Skeletal muscle cell (primary cell): Measurements from ENCODE around the gene MYO15A.

ENCODE experiments used
- DNase-seq: peaks from one replicate; pipeline ENCODE4 v3.0.0-alpha.2; 2010; ENCODE audit warnings: low read depth
- H3K4me3 ChIP-seq: 2 replicates; pipeline ENCODE4 v1.5.1; 2011; ENCODE audit warnings: low read depth, mild to moderate bottlenecking, control low read depth, low read length, moderate library complexity

MYO15A gene

GRCh38 chr17:18102640-18103039 is 5.9 kb upstream of the MYO15A start:
- no peak for DNase-seq
- H3K4me3 ChIP-seq = no peak overlapping the region

DNA sequence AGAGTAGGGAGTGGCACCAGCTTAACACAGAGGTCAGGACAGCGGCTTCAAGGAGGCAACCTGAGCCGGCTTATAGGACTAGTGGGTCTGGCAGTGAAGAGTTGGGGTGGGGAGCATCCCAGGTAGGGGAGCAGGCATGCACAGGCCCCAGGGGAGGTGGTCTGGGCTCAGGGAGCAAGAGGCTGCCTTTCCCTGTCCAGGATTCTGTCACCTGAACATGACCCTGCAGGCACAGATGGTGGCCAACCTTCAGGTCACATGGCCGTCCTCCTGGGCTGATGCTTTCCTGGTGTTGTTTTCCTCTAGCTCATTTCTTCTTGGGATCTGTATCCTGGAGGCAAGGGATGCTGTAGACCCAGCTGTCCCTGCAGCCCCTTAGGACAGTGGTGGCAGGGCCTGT is 3.5 kb upstream of the MYO15A start:
- DNase-seq = no peak
- H3K4me3 ChIP-seq = no peak overlapping the region

GRCh38 chr17:18105595-18105994 is 3.0 kb upstream of the MYO15A start:
- H3K4me3 ChIP-seq = no peak overlapping the region
- no peak for DNase-seq

DNA sequence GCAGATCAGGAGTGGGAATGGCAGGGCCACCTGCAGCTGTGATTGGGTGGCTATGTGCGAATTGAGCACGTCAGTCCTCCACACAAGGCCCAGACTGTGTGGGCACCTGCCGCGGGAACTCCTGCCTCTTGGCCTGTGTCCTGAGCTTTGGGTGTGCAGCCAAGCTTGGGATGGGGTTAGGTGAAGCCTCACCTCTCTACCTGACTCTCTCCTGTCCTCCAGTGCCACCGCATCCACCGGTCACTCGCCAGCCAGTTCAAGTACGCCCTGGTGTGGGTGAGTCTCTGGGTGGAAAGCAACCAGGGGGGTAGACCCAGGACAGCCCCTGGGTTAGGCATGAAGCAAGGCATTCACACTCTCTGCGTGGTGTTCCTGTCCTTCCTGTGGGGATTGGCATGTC is 2.3 kb upstream of the MYO15A start:
- no peak for DNase-seq
- H3K4me3 ChIP-seq = no peak overlapping the region

GRCh38 chr17:18107061-18107790 is 1.3 kb upstream of the MYO15A start:
- H3K4me3 ChIP-seq = no peak overlapping the region
- DNase-seq = no peak

DNA sequence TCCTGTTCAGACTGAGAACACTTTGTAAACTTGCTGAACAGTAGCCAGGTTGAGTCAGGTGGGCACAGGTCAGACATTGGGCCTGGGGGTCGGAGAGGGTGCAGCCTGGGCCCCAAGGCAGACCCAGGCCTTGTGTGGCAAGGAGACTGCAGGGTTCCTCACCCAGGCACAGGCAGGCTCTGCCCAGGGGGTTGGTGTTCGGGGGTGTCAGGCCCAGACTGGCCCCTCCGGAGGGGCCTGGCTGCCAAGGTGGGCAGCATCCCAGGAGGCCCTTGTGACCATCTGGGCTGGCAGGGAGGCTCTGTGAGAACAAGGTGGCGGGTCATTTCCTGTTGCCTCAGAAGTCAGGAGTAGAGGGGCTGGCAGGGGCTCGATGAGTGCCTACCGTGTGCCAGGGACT is 585 bp upstream of the MYO15A start:
- no peak overlapping the region for H3K4me3 ChIP-seq
- DNase-seq = no peak

DNA sequence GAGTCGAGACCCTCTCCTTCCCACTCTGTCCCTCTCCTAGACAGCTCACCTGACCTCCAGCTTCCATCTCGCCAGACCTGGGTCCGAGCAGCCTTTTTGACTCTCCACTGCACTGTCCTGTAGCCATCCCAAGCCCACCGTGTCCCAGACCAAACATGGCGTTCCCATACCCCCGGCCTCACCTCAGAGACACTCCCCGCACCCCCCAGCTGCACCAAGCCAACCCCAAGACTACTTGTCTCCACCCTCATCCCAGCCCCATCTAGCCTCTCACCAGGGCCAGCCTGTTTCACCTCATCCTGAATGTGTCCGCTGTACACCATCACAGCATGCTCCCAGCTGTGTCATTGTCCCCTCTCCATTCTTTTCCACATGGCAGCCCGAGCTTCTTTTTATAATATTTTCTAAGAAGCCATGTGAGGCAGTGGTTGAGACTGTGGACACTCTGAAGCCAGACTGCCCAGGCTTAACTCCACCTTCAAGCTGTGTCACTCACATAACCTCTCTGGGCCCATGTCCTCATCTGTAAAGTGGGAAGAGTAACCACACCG is 1.5 kb downstream of the MYO15A start:
- no peak overlapping the region for H3K4me3 ChIP-seq
- DNase-seq = no peak

DNA sequence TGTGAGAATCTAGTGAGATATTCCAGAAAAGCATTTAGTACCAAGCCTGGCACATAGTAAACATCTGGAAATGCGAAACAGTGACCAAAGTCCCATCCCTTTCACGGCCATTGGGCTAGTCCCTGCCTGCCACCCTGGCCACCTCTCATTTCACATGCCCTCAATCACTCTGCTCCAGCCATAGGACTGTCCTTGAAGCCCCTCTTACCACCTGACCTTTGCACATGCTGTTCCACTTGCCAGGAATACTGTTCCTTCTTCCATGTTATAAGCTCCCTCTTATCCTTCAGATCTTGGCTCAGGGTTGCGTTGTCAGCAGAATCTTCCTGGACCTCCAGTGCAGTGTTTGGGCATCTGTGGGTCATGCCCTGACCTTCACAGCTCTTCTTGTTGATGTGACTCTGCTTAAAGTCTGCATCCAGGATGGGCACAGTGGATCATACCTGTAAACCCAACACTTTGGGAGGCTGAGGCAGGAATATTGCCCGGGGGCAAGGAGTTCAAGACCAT is 2.1 kb downstream of the MYO15A start:
- no peak for DNase-seq
- H3K4me3 ChIP-seq = no peak overlapping the region

GRCh38 chr17:18111330-18111971 is 2.9 kb downstream of the MYO15A start:
- DNase-seq = no peak
- no peak overlapping the region for H3K4me3 ChIP-seq

- no peak overlapping the region for H3K4me3 ChIP-seq
- no peak for DNase-seq
Observed at GRCh38 chr17:18115517-18115916, 7.0 kb downstream of the MYO15A start.

DNA sequence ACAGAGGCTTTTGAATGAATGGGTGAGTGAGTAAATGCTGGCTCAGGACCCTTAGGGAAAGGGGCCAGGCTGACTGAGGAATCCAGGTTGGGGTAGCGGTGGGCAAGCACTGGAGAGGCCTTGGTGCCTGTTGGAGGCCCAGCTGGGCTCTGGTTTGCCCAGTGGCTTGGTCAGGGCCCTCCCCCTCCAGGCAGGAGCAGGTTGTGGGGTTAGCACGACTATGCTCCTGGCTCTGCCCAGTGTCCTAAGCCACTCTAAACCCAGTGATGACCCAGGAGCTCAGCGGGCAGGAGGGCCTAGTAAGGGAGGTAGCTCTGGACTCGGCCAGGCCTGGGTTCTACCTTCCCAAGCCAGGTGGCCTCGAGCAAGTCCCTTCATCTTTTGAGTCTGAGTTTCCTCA is 7.5 kb downstream of the MYO15A start:
- no peak overlapping the region for H3K4me3 ChIP-seq
- no peak for DNase-seq

DNA sequence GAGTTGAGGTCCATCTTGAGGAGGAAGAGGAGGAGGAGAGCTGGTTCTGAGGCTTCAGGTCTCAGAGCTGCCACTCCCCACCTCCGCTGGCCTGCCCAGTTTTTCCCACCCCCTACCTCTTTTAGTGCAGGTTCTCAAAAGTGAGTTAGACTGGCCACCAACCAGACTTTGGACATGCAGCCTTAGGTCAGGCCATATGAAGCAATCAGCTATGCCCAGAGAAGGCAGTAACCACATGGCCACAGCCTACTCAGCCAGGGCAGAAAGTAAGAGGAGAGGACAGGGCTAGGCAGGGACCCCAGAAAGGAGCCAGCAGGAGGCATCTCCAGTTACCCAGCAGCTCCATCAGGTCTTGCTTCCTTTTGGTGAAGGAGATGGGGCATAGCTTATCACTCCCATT is 9.0 kb downstream of the MYO15A start:
- DNase-seq = no peak

DNA sequence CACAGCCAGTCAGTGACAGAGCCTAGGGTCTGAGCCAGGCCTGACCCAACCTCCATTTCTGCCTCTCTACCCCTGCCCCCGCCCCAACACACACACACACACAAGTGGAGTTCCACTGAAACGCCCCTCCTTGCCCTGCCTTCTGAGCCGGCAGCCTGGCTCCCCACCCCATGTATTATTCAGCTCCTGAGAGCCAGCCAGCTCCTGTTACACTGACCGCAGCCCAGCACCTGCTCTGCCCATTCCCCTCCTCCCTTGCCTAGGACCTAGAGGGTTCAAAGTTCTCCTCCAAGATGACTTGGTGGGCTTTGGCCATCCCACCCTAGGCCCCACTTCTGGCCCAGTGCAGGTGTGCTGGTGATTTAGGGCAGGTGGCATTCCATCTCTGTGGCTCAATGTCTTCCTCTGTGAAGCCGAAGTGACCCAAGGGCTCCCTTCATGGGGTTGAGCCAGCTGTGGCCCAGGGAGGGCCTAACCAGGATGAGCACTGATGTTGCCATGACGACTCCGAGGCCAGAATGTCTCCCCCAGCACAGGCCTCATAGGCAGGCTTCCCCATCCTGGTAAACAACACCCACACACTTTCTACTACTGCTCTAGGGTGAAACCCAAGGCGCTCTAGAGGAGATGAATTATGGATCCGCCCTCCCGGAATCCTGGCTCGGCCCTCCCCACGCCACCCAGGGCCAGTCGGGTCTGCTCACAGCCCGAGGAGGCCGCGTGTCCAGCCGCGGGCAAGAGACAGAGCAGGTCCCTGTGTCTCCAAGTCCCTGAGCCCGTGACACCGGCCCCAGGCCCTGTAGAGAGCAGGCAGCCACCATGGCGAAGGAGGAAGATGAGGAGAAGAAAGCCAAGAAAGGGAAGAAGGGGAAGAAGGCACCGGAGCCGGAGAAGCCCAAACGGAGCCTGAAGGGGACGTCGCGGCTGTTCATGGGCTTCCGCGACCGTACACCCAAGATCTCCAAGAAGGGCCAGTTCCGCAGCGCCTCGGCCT is 9.7 kb downstream of the MYO15A start:
- no peak overlapping the region for H3K4me3 ChIP-seq
- DNase-seq = no peak

More for the DNA sequence above, 9.0 kb downstream of the MYO15A start:
- no peak overlapping the region for H3K4me3 ChIP-seq

DNA sequence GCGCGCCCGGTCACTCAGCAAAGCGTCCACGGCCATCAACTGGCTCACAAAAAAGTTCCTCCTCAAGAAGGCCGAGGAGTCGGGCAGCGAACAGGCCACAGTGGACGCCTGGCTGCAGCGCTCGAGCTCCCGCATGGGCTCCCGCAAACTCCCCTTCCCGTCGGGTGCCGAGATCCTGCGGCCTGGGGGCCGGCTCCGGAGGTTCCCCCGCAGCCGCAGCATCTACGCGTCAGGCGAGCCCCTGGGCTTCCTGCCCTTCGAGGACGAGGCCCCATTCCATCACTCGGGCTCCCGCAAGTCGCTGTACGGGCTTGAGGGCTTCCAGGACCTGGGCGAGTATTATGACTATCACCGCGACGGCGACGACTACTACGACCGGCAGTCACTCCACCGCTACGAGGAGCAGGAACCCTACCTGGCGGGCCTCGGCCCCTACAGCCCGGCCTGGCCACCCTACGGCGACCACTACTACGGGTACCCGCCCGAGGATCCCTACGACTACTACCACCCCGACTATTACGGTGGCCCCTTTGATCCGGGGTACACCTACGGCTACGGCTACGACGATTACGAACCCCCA is 10.7 kb downstream of the MYO15A start:
- no peak overlapping the region for H3K4me3 ChIP-seq
- DNase-seq = no peak

DNA sequence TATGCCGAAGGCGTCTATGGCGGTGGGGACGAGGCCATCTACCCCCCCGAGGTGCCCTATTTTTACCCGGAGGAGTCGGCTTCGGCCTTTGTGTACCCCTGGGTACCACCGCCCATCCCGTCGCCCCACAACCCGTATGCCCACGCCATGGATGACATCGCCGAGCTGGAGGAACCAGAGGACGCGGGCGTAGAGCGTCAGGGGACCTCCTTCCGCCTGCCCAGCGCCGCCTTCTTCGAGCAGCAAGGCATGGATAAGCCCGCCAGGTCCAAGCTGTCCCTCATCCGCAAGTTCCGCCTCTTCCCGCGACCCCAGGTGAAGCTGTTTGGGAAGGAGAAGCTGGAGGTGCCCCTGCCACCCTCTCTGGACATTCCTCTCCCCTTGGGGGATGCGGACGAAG is 11.4 kb downstream of the MYO15A start:
- H3K4me3 ChIP-seq = no peak overlapping the region
- DNase-seq = no peak

DNA sequence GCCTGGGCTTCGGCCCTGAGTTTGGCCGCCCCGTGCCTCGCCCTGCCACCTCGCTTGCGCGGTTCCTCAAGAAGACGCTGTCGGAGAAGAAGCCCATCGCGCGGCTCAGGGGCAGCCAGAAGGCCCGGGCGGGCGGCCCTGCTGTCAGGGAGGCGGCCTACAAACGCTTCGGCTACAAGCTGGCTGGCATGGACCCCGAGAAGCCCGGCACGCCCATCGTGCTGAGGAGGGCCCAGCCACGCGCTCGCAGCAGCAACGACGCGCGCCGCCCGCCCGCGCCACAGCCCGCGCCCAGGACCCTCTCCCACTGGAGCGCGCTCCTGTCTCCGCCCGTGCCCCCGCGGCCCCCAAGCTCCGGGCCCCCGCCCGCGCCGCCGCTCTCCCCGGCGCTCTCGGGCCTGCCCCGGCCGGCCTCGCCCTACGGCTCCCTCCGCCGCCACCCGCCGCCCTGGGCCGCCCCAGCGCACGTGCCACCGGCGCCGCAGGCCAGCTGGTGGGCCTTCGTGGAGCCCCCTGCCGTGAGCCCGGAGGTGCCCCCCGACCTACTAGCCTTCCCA is 12.0 kb downstream of the MYO15A start:
- no peak for DNase-seq
- no peak overlapping the region for H3K4me3 ChIP-seq

DNA sequence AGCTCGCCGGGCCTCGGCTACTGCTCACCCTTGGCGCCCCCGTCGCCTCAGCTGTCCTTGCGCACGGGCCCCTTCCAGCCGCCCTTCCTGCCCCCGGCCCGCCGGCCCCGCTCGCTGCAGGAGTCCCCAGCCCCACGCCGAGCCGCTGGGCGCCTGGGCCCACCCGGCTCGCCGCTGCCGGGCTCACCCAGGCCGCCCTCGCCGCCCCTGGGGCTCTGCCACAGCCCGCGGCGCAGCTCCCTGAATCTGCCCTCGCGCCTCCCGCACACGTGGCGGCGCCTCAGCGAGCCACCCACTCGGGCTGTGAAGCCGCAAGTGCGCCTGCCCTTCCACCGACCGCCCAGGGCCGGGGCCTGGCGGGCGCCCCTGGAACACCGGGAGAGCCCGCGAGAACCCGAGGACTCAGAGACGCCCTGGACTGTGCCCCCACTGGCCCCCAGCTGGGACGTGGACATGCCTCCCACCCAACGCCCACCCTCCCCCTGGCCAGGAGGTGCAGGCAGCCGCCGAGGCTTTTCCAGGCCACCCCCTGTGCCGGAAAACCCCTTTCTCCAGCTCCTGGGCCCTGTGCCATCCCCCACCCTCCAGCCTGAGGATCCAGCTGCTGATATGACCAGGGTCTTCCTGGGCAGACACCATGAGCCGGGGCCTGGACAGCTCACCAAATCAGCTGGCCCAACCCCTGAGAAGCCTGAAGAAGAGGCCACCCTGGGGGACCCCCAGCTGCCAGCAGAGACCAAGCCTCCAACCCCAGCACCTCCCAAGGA is 12.8 kb downstream of the MYO15A start:
- no peak for DNase-seq
- H3K4me3 ChIP-seq = no peak overlapping the region

DNA sequence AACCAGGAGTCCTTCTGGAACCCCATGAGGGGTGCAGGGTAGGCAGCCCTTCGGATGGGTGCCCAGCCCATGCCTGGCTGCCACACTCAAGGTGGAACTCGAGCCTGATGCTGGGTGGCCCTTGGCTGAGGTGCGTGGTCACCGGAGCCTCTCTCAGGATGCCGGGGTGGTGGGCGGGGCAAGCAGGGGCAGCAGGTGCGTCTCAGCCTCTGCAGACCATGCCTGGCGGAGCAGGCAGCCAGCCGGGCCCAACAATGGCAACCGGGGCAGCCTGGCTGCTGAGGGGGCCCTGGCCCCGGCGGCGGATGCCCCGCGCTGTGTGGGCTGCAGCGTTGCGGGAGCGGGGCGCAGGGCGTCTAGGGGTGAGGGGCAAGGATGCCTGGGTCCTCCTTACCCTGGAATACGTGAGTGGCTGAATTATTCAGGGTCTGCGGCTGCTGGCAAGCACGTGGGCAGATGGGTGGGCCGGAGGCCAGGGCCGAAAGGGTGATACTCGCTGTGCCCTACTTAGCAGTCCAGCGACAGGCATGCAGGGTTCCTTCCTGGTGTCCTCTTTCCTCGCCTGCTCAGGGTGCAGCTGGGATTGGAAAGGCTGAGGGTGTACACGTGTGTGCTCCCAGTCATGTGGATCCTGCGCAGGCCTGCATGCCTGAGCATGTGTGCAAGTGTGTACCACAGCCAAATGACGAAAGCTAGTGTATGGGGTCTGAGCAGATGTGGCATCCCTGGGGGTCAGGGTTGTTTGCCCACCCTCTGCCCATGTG is 14.6 kb downstream of the MYO15A start:
- H3K4me3 ChIP-seq = no peak overlapping the region
- DNase-seq = no peak
